Choroid plexus epithelial cell (primary cell): ENCODE results near the gene TAS2R13.

Source experiments
- DNase-seq: peaks from one replicate; pipeline ENCODE4 v3.0.0-alpha.2; 2010; ENCODE audit warnings: low read depth
- H3K4me3 ChIP-seq: 2 replicates; pipeline ENCODE4 v1.5.1; 2011; ENCODE audit warnings: low read depth, mild to moderate bottlenecking, control low read depth, low read length, moderate library complexity
- TF ChIP-seq, protein P1 (sequence below): conservative IDR thresholded peaks from 2 replicates; pipeline ENCODE4 v1.5.1; 2011; ENCODE audit warnings: low read depth, mild to moderate bottlenecking, control low read depth, inconsistent platforms, low read length, moderate library complexity

The TAS2R13 gene

DNA sequence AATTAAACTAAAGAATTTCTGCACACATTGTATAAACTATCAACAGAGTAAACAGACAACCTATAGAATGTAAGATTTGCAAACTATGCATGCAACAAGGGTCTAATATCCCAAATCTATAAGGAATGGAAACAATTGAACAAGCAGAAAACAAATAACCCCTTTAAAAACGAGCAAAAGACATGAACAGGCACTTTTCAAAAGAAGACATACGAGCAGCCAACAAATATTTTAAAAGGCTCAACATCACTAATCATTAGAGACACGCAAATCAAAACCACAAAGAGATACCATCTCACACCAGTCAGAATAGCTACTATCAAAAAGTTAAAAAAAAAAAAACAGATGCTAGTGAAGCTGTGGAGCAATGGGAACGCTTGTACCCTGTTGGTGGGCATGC lies 4.7 kb downstream of the TAS2R13 start:
- no peak overlapping the region for H3K4me3 ChIP-seq
- TF ChIP-seq, protein P1, sequence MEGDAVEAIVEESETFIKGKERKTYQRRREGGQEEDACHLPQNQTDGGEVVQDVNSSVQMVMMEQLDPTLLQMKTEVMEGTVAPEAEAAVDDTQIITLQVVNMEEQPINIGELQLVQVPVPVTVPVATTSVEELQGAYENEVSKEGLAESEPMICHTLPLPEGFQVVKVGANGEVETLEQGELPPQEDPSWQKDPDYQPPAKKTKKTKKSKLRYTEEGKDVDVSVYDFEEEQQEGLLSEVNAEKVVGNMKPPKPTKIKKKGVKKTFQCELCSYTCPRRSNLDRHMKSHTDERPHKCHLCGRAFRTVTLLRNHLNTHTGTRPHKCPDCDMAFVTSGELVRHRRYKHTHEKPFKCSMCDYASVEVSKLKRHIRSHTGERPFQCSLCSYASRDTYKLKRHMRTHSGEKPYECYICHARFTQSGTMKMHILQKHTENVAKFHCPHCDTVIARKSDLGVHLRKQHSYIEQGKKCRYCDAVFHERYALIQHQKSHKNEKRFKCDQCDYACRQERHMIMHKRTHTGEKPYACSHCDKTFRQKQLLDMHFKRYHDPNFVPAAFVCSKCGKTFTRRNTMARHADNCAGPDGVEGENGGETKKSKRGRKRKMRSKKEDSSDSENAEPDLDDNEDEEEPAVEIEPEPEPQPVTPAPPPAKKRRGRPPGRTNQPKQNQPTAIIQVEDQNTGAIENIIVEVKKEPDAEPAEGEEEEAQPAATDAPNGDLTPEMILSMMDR = no peak
- no peak for DNase-seq

DNA sequence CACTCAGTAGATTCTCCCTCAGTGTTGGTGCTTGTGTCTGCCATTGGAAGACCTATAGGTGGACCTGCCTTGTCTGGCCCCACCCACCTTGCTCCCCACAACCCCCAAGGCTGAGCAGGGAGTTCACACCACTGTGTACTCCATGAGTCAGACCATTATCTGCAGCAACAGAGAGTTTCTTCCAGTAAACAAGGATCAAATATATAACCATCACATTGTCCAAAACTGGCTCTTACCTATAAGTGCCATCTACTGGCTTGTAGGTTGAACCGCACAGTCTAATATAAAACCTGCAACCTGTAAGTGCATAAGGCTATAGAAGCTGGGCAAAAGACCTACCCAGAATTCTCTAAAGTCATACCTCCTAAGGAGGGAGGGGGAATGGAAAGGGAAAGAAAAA lies 7.9 kb downstream of the TAS2R13 start:
- TF ChIP-seq, protein P1 = peak; percentile 36
- no peak overlapping the region for H3K4me3 ChIP-seq
- DNase-seq = peak; percentile 26

DNA sequence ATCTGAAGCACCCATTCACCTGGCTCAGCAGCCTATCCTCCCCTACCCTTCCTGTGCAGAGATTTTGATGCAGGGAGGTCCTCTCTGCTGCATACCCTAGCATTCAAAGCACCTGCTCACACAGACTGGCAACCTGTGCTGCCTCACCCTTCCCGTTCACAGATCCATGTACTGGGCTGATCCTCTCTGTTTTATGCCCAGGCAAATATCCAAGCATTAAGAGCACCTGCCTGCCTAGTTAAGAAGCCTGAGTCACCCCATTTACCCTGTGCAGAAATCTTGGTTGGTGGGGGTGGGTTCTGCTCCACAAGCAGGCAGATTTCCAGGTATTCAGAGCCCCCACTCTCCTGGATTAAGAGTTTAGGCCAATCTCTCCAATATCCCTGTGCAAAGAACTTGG lies 8.4 kb downstream of the TAS2R13 start:
- TF ChIP-seq, protein P1 = no peak
- H3K4me3 ChIP-seq = no peak overlapping the region
- DNase-seq = no peak

DNA sequence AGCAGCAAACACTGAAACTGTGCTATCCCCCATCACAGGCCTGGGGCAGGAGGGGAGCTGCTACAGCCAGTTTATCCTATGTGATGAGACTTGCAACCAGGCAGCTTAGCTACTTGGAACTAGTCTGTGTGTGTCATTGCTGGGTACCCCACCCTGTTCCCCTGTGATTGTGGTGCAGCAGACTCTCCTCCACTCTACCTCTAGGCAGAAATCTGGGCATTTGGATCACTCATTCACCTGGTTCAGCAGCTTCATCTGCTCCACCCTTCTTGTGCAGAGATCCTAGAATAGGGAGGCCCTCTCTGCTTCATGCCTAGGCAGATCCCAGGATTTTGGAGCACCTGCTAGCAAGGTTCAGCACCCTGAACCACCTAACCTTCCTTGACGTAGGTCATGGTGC lies 8.8 kb downstream of the TAS2R13 start:
- TF ChIP-seq, protein P1 = no peak
- H3K4me3 ChIP-seq = no peak overlapping the region
- no peak for DNase-seq

DNA sequence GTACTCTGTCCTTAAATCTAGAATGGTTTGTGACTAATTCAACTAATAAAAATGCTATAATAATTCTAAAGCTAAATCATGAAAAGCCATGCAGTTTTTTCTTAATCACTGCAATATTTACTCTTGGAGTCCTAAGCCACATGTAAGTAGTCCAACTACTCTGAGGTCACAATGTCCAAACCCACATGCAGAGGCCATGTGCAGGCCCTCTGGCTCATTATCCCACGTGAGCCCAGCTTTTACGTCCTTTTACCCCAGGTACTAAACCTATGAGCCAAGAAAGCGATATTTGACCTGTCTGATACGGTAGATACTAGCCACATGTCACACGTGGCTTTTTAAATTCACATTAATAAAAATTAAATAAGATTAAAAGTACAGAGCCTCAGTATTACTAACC lies 12.5 kb downstream of the TAS2R13 start:
- H3K4me3 ChIP-seq = no peak overlapping the region
- DNase-seq = no peak
- TF ChIP-seq, protein P1 = no peak

DNA sequence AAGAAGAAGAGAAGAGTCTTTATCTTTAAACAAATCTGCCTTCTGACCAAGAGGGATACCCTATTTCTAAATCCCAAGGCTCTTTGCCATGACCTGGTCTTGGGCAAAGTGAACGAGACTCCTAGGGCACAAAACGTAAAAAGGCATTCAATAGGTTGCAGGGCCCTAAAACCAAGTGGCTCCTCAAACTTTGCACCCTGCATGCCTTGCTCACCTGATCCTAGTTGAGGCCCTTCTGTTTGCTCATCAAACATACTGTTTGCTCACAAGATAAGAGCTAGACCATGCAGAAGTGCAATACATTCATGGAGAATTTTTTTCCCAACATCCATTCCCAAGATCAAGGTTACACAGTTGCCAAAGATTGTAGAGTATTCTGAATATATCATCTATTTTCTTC lies 17.4 kb downstream of the TAS2R13 start:
- no peak for DNase-seq
- H3K4me3 ChIP-seq = no peak overlapping the region
- TF ChIP-seq, protein P1 = no peak

DNA sequence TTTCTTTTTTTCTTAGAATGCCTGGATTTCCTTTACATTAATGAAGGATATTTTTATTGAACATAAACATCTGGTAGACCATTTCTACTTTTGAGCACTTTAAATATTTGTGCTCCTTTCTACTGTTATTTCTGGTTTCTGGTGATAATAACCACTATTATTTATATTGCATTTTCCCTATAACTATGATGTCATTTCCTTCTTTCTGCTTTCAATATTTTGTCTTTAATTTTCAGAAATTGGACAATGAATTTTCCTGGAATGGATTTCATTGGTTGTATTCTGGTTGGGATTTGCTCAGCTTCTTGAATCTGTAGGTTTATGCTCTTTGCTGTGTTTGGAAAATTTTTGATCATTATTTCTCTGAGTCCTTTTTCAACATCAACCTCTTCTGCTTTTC lies 20.1 kb downstream of the TAS2R13 start:
- no peak for DNase-seq
- TF ChIP-seq, protein P1 = no peak
- H3K4me3 ChIP-seq = no peak overlapping the region
